ENCODE results near the gene SOHLH1.

- TF ChIP-seq SMC3 (IDR thresholded peaks at IDR 0.05; ENCODE audit: borderline replicate concordance, low read length) = no peak
- TF ChIP-seq NFIC (IDR thresholded peaks at IDR 0.05; ENCODE audit: low read depth, low read length) = no peak
- TF ChIP-seq NR2C2 (IDR thresholded peaks at IDR 0.05; ENCODE audit: borderline replicate concordance, control insufficient read depth, insufficient read length, low read depth) = no peak
- no peak for TF ChIP-seq CBX3 (IDR thresholded peaks at IDR 0.05; ENCODE audit: borderline replicate concordance, low read depth)
- no peak for TF ChIP-seq RAD51 (IDR thresholded peaks at IDR 0.05)
- no peak for TF ChIP-seq ZNF274 (IDR thresholded peaks at IDR 0.05; ENCODE audit: insufficient read depth, insufficient read length)
- TF ChIP-seq CTCF (IDR thresholded peaks at IDR 0.05 in 2 of 3, conservative IDR thresholded peaks at IDR 0.05 in 1 of 3; ENCODE audit: control insufficient read depth in 2 of 3, extremely low read depth in 1 of 3, insufficient read depth in 1 of 3, low read depth in 3 of 3, low read length in 3 of 3) = no peak
- no peak for TF ChIP-seq ATF3 (IDR thresholded peaks at IDR 0.05; ENCODE audit: borderline replicate concordance, extremely low read depth, low read depth, low read length)
- TF ChIP-seq EZH2 (IDR thresholded peaks at IDR 0.05; ENCODE audit: borderline replicate concordance, control insufficient read depth, low read depth, low read length) = no peak
Measured at GRCh38 chr9:135736979-135737839, 37.9 kb upstream of the SOHLH1 start.

Data from GM12878 (cell line).